GM12801 (cell line): ENCODE data around the gene DTX4.

ENCODE experiments used
- CTCF ChIP-seq: IDR thresholded peaks from one replicate; pipeline ENCODE4 v1.5.1; 2011; ENCODE audit warnings: control low read depth; ENCODE audit not compliant: insufficient read length; ENCODE audit errors: extremely low read depth

The DTX4 gene

GRCh38 chr11:59142530-59143507, 29.1 kb upstream of the DTX4 start, which contains the start of gene FAM111A:
FAM111A (plus strand) TSS chr11:59142856; CDS start chr11:59148873, 6,017 bp downstream.
- no peak for TF ChIP-seq CTCF

GRCh38 chr11:59144096-59144495, 27.8 kb upstream of the DTX4 start:
- no peak for TF ChIP-seq CTCF

GRCh38 chr11:59144579-59145345, 27.2 kb upstream of the DTX4 start:
- TF ChIP-seq CTCF = no peak

- TF ChIP-seq CTCF = no peak
Observed at GRCh38 chr11:59145534-59145933, 26.4 kb upstream of the DTX4 start.

GRCh38 chr11:59151761-59152160, 20.2 kb upstream of the DTX4 start:
- TF ChIP-seq CTCF = no peak

- TF ChIP-seq CTCF = no peak
Observed at GRCh38 chr11:59152312-59152951, 19.5 kb upstream of the DTX4 start.

- no peak for TF ChIP-seq CTCF
Observed at GRCh38 chr11:59154610-59155009, 17.3 kb upstream of the DTX4 start.
